NOMO-1 (cell line): ENCODE measurements around the gene GOLGA8M.
"Not testable (repeated sequence)": the region's sequence is repeated elsewhere in the genome, so short reads cannot be mapped to it uniquely, and the experiment has no call there.

Experiments
- DNase-seq, 2 experiments: peaks; one replicate each; lab custom pipeline; 2025; ENCODE audit not compliant: unreplicated experiment in 2 of 2; lab: John Stamatoyannopoulos, UW

GOLGA8M gene

GRCh38 chr15:28712270-28712669 lies at the start of gene GOLGA8M:
Gene GOLGA8M (minus strand): TSS chr15:28712421. CDS start chr15:28712323, 98 bp downstream.
- DNase-seq: not testable (repeated sequence)

GRCh38 chr15:28742890-28743289 lies 30.7 kb upstream of the GOLGA8M start:
- DNase-seq: not testable (repeated sequence)

- DNase-seq: peak in 1 of 2 experiments; percentile 20
Measured at GRCh38 chr15:28738590-28739292, 26.5 kb upstream of the GOLGA8M start.

- not testable (repeated sequence) for DNase-seq
Measured at GRCh38 chr15:28738200-28738561, 26.0 kb upstream of the GOLGA8M start.

- DNase-seq: not testable (repeated sequence)
Measured at GRCh38 chr15:28737521-28738199, 25.4 kb upstream of the GOLGA8M start.

GRCh38 chr15:28728061-28728460 lies 15.8 kb upstream of the GOLGA8M start:
- not testable (repeated sequence) for DNase-seq

GRCh38 chr15:28727026-28727425 lies 14.8 kb upstream of the GOLGA8M start:
- not testable (repeated sequence) for DNase-seq

GRCh38 chr15:28726102-28726501 lies 13.9 kb upstream of the GOLGA8M start:
- DNase-seq: no peak

- no peak for DNase-seq
Measured at GRCh38 chr15:28725556-28725955, 13.3 kb upstream of the GOLGA8M start.

GRCh38 chr15:28723986-28724385 lies 11.8 kb upstream of the GOLGA8M start:
- not testable (repeated sequence) for DNase-seq

GRCh38 chr15:28719626-28720025 lies 7.4 kb upstream of the GOLGA8M start:
- DNase-seq: not testable (repeated sequence)

GRCh38 chr15:28718576-28718975 lies 6.4 kb upstream of the GOLGA8M start:
- DNase-seq: not testable (repeated sequence)

GRCh38 chr15:28714176-28714575 lies 2.0 kb upstream of the GOLGA8M start:
- not testable (repeated sequence) for DNase-seq

GRCh38 chr15:28703927-28704326 lies 8.3 kb downstream of the GOLGA8M start:
- DNase-seq: not testable (repeated sequence)

- not testable (repeated sequence) for DNase-seq
Measured at GRCh38 chr15:28702427-28702826, 9.8 kb downstream of the GOLGA8M start.

- DNase-seq: not testable (repeated sequence)
Measured at GRCh38 chr15:28694006-28694751, 18.0 kb downstream of the GOLGA8M start.

GRCh38 chr15:28693021-28693420 lies 19.2 kb downstream of the GOLGA8M start:
- DNase-seq: not testable (repeated sequence)

- DNase-seq: not testable (repeated sequence)
Measured at GRCh38 chr15:28673533-28673932, 38.7 kb downstream of the GOLGA8M start.

GRCh38 chr15:28672122-28672521 lies 40.1 kb downstream of the GOLGA8M start:
- not testable (repeated sequence) for DNase-seq

GRCh38 chr15:28666402-28666801 lies 45.8 kb downstream of the GOLGA8M start:
- DNase-seq: not testable (repeated sequence)

- DNase-seq: not testable (repeated sequence)
Measured at GRCh38 chr15:28664575-28664974, 47.6 kb downstream of the GOLGA8M start.
